HEK293 (cell line): ENCODE results near the gene TRNT1.

Source experiments
- CTCF ChIA-PET: fragments of 350-600 bp; formaldehyde crosslinking; extraction: SDS; loops from one replicate; lab custom pipeline; 2021; ENCODE audit warnings: antibody characterized with exemption; lab: Yijun Ruan, JAX
- POLR2A ChIA-PET: fragments of 300-600 bp; formaldehyde crosslinking; extraction: SDS; loops from one replicate; lab custom pipeline; 2020; ENCODE audit warnings: antibody characterized with exemption, inconsistent platforms; lab: Yijun Ruan, JAX
- H3K27ac ChIP-seq: fragments of 200-500 bp; sonication (Bioruptor generic); 2 replicates; pipeline ENCODE4 v1.5.1; 2014; ENCODE audit warnings: low read depth, low read length, control low read depth, inconsistent platforms; ENCODE audit errors: extremely low read depth
- H3K36me3 ChIP-seq, 2 experiments: fragments of 200-500 bp in 1 of 2; sonication (Bioruptor generic) in 1 of 2; 1 replicate in 1 of 2; 2 replicates in 1 of 2; pipeline ENCODE4 v1.5.1; 2014 to 2017; ENCODE audit warnings: inconsistent platforms in 2 of 2, low read length in 2 of 2; ENCODE audit not compliant: control insufficient read depth in 2 of 2, insufficient read depth in 1 of 2
- H3K4me1 ChIP-seq: fragments of 200-500 bp; sonication (Bioruptor generic); 2 replicates; pipeline ENCODE4 v1.5.1; 2014; ENCODE audit warnings: mild to moderate bottlenecking, low read length, inconsistent platforms; ENCODE audit not compliant: control insufficient read depth, insufficient read depth
- H3K4me3 ChIP-seq: 2 replicates; pipeline ENCODE4 v1.5.1; 2011; ENCODE audit warnings: low read depth, mild to moderate bottlenecking, control low read depth, low read length, moderate library complexity
- H3K9me3 ChIP-seq: fragments of 200-500 bp; sonication (Bioruptor generic); 2 replicates; pipeline ENCODE4 v1.5.1; 2014; ENCODE audit warnings: low read depth, low read length, inconsistent platforms; ENCODE audit not compliant: control insufficient read depth, insufficient read depth
- GLI2 ChIP-seq: fragments of 450-650 bp; formaldehyde crosslinking; IDR thresholded peaks from 2 replicates; pipeline ENCODE4; 2017; ENCODE audit warnings: missing biosample characterization, missing genetic modification characterization, low read depth, borderline replicate concordance
- GLIS2 ChIP-seq: fragments of 450-650 bp; formaldehyde crosslinking; IDR thresholded peaks from 2 replicates; pipeline ENCODE4 v1.5.1; 2016; ENCODE audit warnings: missing biosample characterization, missing genetic modification characterization
- YY1 ChIP-seq: fragments of 450-650 bp; formaldehyde crosslinking; IDR thresholded peaks from 2 replicates; pipeline ENCODE4 v1.5.1; 2018; ENCODE audit warnings: missing biosample characterization, missing genetic modification characterization
- ZNF10 ChIP-seq: fragments of 450-650 bp; formaldehyde crosslinking; IDR thresholded peaks from 2 replicates; pipeline ENCODE4 v1.5.1; 2017; ENCODE audit warnings: missing biosample characterization, missing genetic modification characterization
- ZNF114 ChIP-seq: fragments of 450-650 bp; formaldehyde crosslinking; IDR thresholded peaks from 2 replicates; pipeline ENCODE4 v1.5.0; 2017; ENCODE audit warnings: missing biosample characterization, missing genetic modification characterization
- ZNF132 ChIP-seq: fragments of 450-650 bp; formaldehyde crosslinking; IDR thresholded peaks from 2 replicates; pipeline ENCODE4 v1.5.1; 2017; ENCODE audit warnings: missing biosample characterization, missing genetic modification characterization, borderline replicate concordance
- ZNF140 ChIP-seq: fragments of 450-650 bp; formaldehyde crosslinking; IDR thresholded peaks from 2 replicates; pipeline ENCODE4 v1.5.1; 2016; ENCODE audit warnings: missing biosample characterization, missing genetic modification characterization
- ZNF211 ChIP-seq: fragments of 450-650 bp; formaldehyde crosslinking; IDR thresholded peaks from 2 replicates; pipeline ENCODE4 v1.5.1; 2016; ENCODE audit warnings: low read depth, missing biosample characterization, missing genetic modification characterization
- ZNF571 ChIP-seq: fragments of 450-650 bp; formaldehyde crosslinking; IDR thresholded peaks from 2 replicates; pipeline ENCODE4 v1.5.0; 2017; ENCODE audit warnings: missing biosample characterization, missing genetic modification characterization
- ZNF701 ChIP-seq: fragments of 450-650 bp; formaldehyde crosslinking; IDR thresholded peaks from 2 replicates; pipeline ENCODE4 v1.5.1; 2016; ENCODE audit warnings: missing biosample characterization, missing genetic modification characterization
- ZNF76 ChIP-seq: fragments of 450-650 bp; formaldehyde crosslinking; IDR thresholded peaks from 2 replicates; pipeline ENCODE4; 2016; ENCODE audit warnings: low read depth, missing biosample characterization, missing genetic modification characterization, borderline replicate concordance
- ZNF830 ChIP-seq: fragments of 450-650 bp; IDR thresholded peaks from 2 replicates; pipeline ENCODE4 v1.5.0; 2018; ENCODE audit warnings: missing biosample characterization, missing genetic modification characterization, low read depth, mild to moderate bottlenecking, moderate library complexity
- TF ChIP-seq, protein P1 (sequence below): fragments of 450-650 bp; formaldehyde crosslinking; IDR thresholded peaks from 2 replicates; pipeline ENCODE4; 2016; ENCODE audit warnings: missing biosample characterization, missing genetic modification characterization
- TF ChIP-seq, protein P2 (sequence below): fragments of 450-650 bp; formaldehyde crosslinking; IDR thresholded peaks from 2 replicates; pipeline ENCODE4 v1.5.1; 2017; ENCODE audit warnings: missing biosample characterization, missing genetic modification characterization
- TF ChIP-seq, protein P3 (sequence below): fragments of 450-650 bp; formaldehyde crosslinking; IDR thresholded peaks from 2 replicates; pipeline ENCODE4 v1.5.1; 2016; ENCODE audit warnings: missing biosample characterization, missing genetic modification characterization, borderline replicate concordance
- TF ChIP-seq, protein P4 (sequence below): fragments of 450-650 bp; formaldehyde crosslinking; IDR thresholded peaks from 2 replicates; pipeline ENCODE4 v1.5.1; 2017; ENCODE audit warnings: missing biosample characterization, mild to moderate bottlenecking, missing genetic modification characterization, moderate library complexity
- TF ChIP-seq, protein P5 (sequence below): fragments of 450-650 bp; formaldehyde crosslinking; IDR thresholded peaks from 2 replicates; pipeline ENCODE4 v1.5.1; 2016; ENCODE audit warnings: missing biosample characterization, missing genetic modification characterization

Gene TRNT1

DNA sequence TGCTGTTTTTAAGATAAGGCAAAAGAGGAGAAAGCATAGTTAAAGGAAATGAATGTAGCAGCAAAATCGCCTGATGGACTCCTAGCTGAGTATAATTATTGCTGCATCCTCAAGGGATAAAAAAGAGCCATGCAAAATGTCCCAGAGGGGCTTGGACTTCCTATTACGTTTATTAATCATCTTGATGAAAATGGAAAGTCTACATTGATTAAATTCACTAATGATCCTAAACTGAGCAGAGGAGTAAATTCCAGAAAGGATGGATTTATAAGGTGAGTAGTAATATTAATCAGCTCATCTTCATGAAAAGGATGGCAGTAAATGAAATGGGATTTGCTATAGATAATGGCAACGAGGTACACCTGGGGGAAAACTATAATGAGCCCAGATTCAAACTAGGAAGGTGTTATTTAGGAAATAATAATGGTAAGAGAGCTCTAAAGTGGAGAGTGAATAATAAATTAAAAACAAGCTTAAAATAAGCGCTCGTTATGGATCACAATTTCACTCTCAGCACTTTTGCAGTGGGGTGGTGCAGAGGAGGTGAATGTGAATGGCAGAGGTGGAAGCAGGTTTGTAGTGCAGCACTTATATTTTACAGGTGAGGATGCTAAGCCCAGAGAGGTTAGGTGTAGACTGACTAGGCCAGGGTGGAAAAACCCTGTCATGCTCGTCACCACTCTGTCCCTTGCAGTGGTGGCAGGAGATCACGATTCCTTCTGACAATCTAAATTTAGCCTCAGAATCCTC, 38.8 kb upstream of the TRNT1 start (continued):
- TF ChIP-seq ZNF132 (tag by site-specific recombination) (no peak), GLIS2 (tag by site-specific recombination) (no peak), ZNF10 (tag by site-specific recombination) (no peak), YY1 (no peak), ZNF140 (no peak)
- TF ChIP-seq, all 188 proteins: peak for 0

DNA sequence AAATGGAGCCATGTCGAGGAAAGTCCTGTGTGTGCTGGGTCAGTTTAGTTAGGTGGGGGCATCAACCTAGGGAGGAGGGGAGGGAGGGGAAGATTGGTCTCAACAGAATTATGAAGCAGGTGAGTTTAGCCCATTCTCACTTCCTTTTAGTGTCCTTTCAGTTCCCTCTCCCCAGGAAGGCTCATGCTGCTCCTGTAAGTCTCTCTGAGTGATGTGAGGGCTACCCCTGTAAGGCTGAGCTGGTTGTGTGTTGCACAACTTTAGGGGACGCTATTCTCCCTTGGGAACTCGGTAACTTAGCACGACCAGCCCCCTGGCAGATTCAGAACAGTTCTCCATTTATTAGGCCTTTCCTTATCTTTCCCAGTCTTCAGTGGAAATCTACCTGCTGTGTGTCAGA, 37.7 kb upstream of the TRNT1 start:
- CTCF ChIA-PET = no interaction called here
- Histone ChIP-seq H3K36me3 (no peaks in the 10 kb centered on the region), H3K27ac (no peak overlapping the region), H3K9me3 (no peaks in the 10 kb centered on the region), H3K4me1 (no peaks in the 10 kb centered on the region), H3K4me3 (no peak overlapping the region)
- POLR2A ChIA-PET = no interaction called here
- TF ChIP-seq, protein P1, sequence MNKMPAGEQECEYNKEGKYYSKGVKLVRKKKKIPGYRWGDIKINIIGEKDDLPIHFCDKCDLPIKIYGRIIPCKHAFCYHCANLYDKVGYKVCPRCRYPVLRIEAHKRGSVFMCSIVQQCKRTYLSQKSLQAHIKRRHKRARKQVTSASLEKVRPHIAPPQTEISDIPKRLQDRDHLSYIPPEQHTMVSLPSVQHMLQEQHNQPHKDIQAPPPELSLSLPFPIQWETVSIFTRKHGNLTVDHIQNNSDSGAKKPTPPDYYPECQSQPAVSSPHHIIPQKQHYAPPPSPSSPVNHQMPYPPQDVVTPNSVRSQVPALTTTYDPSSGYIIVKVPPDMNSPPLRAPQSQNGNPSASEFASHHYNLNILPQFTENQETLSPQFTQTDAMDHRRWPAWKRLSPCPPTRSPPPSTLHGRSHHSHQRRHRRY (tag by site-specific recombination) = no peak
- no peak for TF ChIP-seq ZNF830 (tag by site-specific recombination)
- no peak for TF ChIP-seq ZNF114 (tag by site-specific recombination)
- TF ChIP-seq, protein P2, sequence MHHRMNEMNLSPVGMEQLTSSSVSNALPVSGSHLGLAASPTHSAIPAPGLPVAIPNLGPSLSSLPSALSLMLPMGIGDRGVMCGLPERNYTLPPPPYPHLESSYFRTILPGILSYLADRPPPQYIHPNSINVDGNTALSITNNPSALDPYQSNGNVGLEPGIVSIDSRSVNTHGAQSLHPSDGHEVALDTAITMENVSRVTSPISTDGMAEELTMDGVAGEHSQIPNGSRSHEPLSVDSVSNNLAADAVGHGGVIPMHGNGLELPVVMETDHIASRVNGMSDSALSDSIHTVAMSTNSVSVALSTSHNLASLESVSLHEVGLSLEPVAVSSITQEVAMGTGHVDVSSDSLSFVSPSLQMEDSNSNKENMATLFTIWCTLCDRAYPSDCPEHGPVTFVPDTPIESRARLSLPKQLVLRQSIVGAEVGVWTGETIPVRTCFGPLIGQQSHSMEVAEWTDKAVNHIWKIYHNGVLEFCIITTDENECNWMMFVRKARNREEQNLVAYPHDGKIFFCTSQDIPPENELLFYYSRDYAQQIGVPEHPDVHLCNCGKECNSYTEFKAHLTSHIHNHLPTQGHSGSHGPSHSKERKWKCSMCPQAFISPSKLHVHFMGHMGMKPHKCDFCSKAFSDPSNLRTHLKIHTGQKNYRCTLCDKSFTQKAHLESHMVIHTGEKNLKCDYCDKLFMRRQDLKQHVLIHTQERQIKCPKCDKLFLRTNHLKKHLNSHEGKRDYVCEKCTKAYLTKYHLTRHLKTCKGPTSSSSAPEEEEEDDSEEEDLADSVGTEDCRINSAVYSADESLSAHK = no peak
- no peak for TF ChIP-seq ZNF76 (tag by site-specific recombination)
- TF ChIP-seq, protein P3, sequence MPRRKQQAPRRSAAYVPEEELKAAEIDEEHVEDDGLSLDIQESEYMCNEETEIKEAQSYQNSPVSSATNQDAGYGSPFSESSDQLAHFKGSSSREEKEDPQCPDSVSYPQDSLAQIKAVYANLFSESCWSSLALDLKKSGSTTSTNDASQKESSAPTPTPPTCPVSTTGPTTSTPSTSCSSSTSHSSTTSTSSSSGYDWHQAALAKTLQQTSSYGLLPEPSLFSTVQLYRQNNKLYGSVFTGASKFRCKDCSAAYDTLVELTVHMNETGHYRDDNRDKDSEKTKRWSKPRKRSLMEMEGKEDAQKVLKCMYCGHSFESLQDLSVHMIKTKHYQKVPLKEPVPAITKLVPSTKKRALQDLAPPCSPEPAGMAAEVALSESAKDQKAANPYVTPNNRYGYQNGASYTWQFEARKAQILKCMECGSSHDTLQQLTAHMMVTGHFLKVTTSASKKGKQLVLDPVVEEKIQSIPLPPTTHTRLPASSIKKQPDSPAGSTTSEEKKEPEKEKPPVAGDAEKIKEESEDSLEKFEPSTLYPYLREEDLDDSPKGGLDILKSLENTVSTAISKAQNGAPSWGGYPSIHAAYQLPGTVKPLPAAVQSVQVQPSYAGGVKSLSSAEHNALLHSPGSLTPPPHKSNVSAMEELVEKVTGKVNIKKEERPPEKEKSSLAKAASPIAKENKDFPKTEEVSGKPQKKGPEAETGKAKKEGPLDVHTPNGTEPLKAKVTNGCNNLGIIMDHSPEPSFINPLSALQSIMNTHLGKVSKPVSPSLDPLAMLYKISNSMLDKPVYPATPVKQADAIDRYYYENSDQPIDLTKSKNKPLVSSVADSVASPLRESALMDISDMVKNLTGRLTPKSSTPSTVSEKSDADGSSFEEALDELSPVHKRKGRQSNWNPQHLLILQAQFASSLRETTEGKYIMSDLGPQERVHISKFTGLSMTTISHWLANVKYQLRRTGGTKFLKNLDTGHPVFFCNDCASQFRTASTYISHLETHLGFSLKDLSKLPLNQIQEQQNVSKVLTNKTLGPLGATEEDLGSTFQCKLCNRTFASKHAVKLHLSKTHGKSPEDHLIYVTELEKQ (tag by site-specific recombination) = no peak
- TF ChIP-seq, protein P4, sequence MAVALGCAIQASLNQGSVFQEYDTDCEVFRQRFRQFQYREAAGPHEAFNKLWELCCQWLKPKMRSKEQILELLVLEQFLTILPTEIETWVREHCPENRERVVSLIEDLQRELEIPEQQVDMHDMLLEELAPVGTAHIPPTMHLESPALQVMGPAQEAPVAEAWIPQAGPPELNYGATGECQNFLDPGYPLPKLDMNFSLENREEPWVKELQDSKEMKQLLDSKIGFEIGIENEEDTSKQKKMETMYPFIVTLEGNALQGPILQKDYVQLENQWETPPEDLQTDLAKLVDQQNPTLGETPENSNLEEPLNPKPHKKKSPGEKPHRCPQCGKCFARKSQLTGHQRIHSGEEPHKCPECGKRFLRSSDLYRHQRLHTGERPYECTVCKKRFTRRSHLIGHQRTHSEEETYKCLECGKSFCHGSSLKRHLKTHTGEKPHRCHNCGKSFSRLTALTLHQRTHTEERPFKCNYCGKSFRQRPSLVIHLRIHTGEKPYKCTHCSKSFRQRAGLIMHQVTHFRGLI (tag by site-specific recombination) = no peak
- TF ChIP-seq GLI2 (tag by site-specific recombination) = no peak

DNA sequence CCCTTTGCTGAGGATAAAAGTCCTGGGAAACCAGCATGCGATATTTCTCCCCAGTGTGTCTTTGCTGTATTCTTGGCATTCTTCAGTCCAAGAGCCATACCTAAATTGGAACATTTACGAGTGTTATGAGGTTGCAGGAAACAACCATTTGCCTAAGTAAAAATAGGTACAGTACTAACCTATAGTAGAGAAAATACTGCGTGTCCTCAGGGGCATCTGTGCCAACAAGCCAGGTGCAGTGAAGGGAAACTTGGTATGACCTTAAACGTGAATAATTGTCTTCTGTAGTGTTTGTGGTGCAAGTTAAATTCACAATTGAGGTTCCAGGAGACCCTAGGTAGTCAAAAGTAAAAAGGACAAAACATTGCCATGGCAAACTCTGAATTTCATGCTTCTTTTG, 28.8 kb upstream of the TRNT1 start:
- TF ChIP-seq, protein P5, sequence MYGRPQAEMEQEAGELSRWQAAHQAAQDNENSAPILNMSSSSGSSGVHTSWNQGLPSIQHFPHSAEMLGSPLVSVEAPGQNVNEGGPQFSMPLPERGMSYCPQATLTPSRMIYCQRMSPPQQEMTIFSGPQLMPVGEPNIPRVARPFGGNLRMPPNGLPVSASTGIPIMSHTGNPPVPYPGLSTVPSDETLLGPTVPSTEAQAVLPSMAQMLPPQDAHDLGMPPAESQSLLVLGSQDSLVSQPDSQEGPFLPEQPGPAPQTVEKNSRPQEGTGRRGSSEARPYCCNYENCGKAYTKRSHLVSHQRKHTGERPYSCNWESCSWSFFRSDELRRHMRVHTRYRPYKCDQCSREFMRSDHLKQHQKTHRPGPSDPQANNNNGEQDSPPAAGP = no peak
- TF ChIP-seq ZNF571 (tag by site-specific recombination) = no peak
- TF ChIP-seq ZNF701 (tag by site-specific recombination) = no peak
- TF ChIP-seq ZNF211 = no peak
- no peaks in the 10 kb centered on the region for H3K4me1 ChIP-seq
- ChIA-PET CTCF (no interaction called here), POLR2A (no interaction called here)
- H3K4me3 ChIP-seq = no peak overlapping the region
- H3K9me3 ChIP-seq = no peaks in the 10 kb centered on the region
- H3K27ac ChIP-seq = no peak overlapping the region
- H3K36me3 ChIP-seq = no peaks in the 10 kb centered on the region
